Loucy (cell line): Measurements from ENCODE around the gene SNX25.

Experiments
- H2AFZ ChIP-seq: fragments of 200-600 bp; sonication (generic); 2 replicates; pipeline ENCODE4 v1.6.0; 2016; ENCODE audit warnings: antibody characterized with exemption, mild to moderate bottlenecking, low read length, moderate library complexity
- H3F3A ChIP-seq: fragments of 200-600 bp; 2 replicates; pipeline ENCODE4 v1.6.0; 2016; ENCODE audit warnings: antibody characterized with exemption, low read depth, mild to moderate bottlenecking
- H3K27me3 ChIP-seq: fragments of 200-600 bp; sonication (generic); 2 replicates; pipeline ENCODE4 v1.6.1; 2014; ENCODE audit warnings: low read length, mild to moderate bottlenecking; ENCODE audit not compliant: insufficient read depth, poor library complexity, severe bottlenecking
- H3K36me3 ChIP-seq: fragments of 200-600 bp; sonication (generic); 2 replicates; pipeline ENCODE4 v1.6.1; 2016; ENCODE audit warnings: low read length; ENCODE audit not compliant: insufficient read depth
- H3K4me1 ChIP-seq: fragments of 200-600 bp; sonication (generic); 2 replicates; pipeline ENCODE4 v1.5.1; 2014; ENCODE audit warnings: low read length, mild to moderate bottlenecking; ENCODE audit not compliant: insufficient read depth, poor library complexity, severe bottlenecking
- H3K4me2 ChIP-seq: fragments of 200-600 bp; sonication (generic); 2 replicates; pipeline ENCODE4 v1.6.0; 2014; ENCODE audit warnings: antibody characterized with exemption, low read length, low read depth, mild to moderate bottlenecking; ENCODE audit not compliant: poor library complexity, severe bottlenecking
- H3K4me3 ChIP-seq: fragments of 200-600 bp; sonication (generic); 2 replicates; pipeline ENCODE4 v1.5.1; 2014; ENCODE audit warnings: low read length, mild to moderate bottlenecking, mixed read lengths; ENCODE audit not compliant: poor library complexity, severe bottlenecking
- H3K79me2 ChIP-seq: fragments of 200-600 bp; sonication (generic); 2 replicates; pipeline ENCODE4 v1.6.1; 2014; ENCODE audit warnings: low read length; ENCODE audit not compliant: insufficient read depth
- H3K9ac ChIP-seq: fragments of 200-600 bp; sonication (generic); 2 replicates; pipeline ENCODE4 v1.6.0; 2014; ENCODE audit warnings: mild to moderate bottlenecking, low read depth, low read length, moderate library complexity; ENCODE audit not compliant: poor library complexity, severe bottlenecking
- H3K9me2 ChIP-seq: fragments of 200-600 bp; sonication (generic); replicated peaks from 2 replicates; pipeline ENCODE4 v1.6.1; 2016; ENCODE audit warnings: low read depth, low read length, mixed read lengths
- H3K9me3 ChIP-seq: fragments of 200-600 bp; sonication (generic); 2 replicates; pipeline ENCODE4 v1.6.1; 2014; ENCODE audit warnings: mild to moderate bottlenecking, antibody characterized with exemption, low read length, low read depth; ENCODE audit not compliant: insufficient read depth
- H4K20me1 ChIP-seq: fragments of 200-600 bp; sonication (generic); 2 replicates; pipeline ENCODE4 v1.6.0; 2014; ENCODE audit warnings: antibody characterized with exemption, low read length, mild to moderate bottlenecking; ENCODE audit not compliant: insufficient read depth, poor library complexity, severe bottlenecking
- EZH2phosphoT487 ChIP-seq: fragments of 200-600 bp; IDR thresholded peaks from 2 replicates; pipeline ENCODE4 v1.6.1; 2018; ENCODE audit warnings: antibody characterized with exemption, mild to moderate bottlenecking, moderate library complexity, borderline replicate concordance
- TF ChIP-seq, protein P1 (sequence below): fragments of 200-600 bp; sonication (generic); conservative IDR thresholded peaks from 2 replicates; pipeline ENCODE4 v1.5.1; 2014; ENCODE audit warnings: mild to moderate bottlenecking, antibody characterized with exemption, low read length

Gene SNX25

GRCh38 chr4:185278716-185279115, 69.3 kb downstream of the SNX25 start:
- Histone ChIP-seq H3K27me3 (peaks cover 12% of the 10 kb centered on the region), H3K9ac (no peak overlapping the region), H4K20me1 (no peaks in the 10 kb centered on the region)

GRCh38 chr4:185280608-185281007, 71.2 kb downstream of the SNX25 start:
- Histone ChIP-seq H3K9me2 (no peaks in the 10 kb centered on the region), H4K20me1 (no peaks in the 10 kb centered on the region), H3K4me2 (no peak overlapping the region), H3K36me3 (no peaks in the 10 kb centered on the region), H3K9me3 (no peaks in the 10 kb centered on the region), H3K79me2 (no peaks in the 10 kb centered on the region), H3K4me1 (no peaks in the 10 kb centered on the region), H3K27me3 (no peaks in the 10 kb centered on the region), H3K9ac (no peak overlapping the region), H3K4me3 (no peak overlapping the region), H3F3A (no peaks in the 10 kb centered on the region), H2AFZ (no peak overlapping the region)
- TF ChIP-seq, protein P1, sequence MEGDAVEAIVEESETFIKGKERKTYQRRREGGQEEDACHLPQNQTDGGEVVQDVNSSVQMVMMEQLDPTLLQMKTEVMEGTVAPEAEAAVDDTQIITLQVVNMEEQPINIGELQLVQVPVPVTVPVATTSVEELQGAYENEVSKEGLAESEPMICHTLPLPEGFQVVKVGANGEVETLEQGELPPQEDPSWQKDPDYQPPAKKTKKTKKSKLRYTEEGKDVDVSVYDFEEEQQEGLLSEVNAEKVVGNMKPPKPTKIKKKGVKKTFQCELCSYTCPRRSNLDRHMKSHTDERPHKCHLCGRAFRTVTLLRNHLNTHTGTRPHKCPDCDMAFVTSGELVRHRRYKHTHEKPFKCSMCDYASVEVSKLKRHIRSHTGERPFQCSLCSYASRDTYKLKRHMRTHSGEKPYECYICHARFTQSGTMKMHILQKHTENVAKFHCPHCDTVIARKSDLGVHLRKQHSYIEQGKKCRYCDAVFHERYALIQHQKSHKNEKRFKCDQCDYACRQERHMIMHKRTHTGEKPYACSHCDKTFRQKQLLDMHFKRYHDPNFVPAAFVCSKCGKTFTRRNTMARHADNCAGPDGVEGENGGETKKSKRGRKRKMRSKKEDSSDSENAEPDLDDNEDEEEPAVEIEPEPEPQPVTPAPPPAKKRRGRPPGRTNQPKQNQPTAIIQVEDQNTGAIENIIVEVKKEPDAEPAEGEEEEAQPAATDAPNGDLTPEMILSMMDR = no peak
- TF ChIP-seq EZH2phosphoT487 = no peak

More at GRCh38 chr4:185278716-185279115, 69.3 kb downstream of the SNX25 start:
- Histone ChIP-seq H2AFZ (no peak overlapping the region), H3K9me3 (no peaks in the 10 kb centered on the region), H3K4me3 (no peak overlapping the region), H3K4me1 (no peaks in the 10 kb centered on the region), H3K9me2 (no peaks in the 10 kb centered on the region), H3K36me3 (no peaks in the 10 kb centered on the region), H3K4me2 (no peak overlapping the region), H3K79me2 (no peaks in the 10 kb centered on the region), H3F3A (no peaks in the 10 kb centered on the region)
- no peak for TF ChIP-seq EZH2phosphoT487
- TF ChIP-seq, protein P1 = no peak

- Histone ChIP-seq H3K4me1 (no peaks in the 10 kb centered on the region), H3K9me3 (no peaks in the 10 kb centered on the region), H3K9me2 (no peaks in the 10 kb centered on the region), H3K79me2 (no peaks in the 10 kb centered on the region), H2AFZ (no peak overlapping the region), H3K27me3 (no peaks in the 10 kb centered on the region), H3K4me2 (no peak overlapping the region), H3F3A (no peaks in the 10 kb centered on the region), H3K9ac (no peak overlapping the region), H4K20me1 (no peaks in the 10 kb centered on the region), H3K4me3 (no peak overlapping the region), H3K36me3 (no peaks in the 10 kb centered on the region)
- no peak for TF ChIP-seq EZH2phosphoT487
- TF ChIP-seq, protein P1 = no peak
These were observed 73.6 kb downstream of the SNX25 start for GRCh38 chr4:185282968-185283367.
